ENCODE data around the gene CFAP47. TPM values are rescaled to one million over a fixed set of nuclear protein-coding genes. Genes with fewer than 3 reads are reported as not detected.
"Not testable (repeated sequence)": the region's sequence is repeated elsewhere in the genome, so short reads cannot be mapped to it uniquely, and the experiment has no call there.

The CFAP47 gene
- total and polyA plus RNA-seq, 2 of the 13 experiments (the other 11 are each of a cell fraction or from before 2014, with no cell fraction given): not detected

- H3K27me3 ChIP-seq (ENCODE audit: control insufficient read depth in 1 of 2, insufficient read depth in 2 of 2, low read length in 2 of 2): no peaks in the 10 kb centered on the region
- H3K27ac ChIP-seq (ENCODE audit: extremely low read length, insufficient read depth, low read length): no peak overlapping the region
- ATAC-seq (peak; percentile 49; the same call in 2 of the 3 replicates), DNase-seq (ENCODE audit: low spot score) (peak; percentile 46), FAIRE-seq (peak; percentile 66)
- CTCF ChIA-PET (ENCODE audit: low intra/inter-chr PET ratio, low total read pairs): interaction anchor here (1.3 kb wide), 1 partner anchor 976 kb away, joined by 7 read pairs; no protein-coding TSS in a partner anchor
- intact Hi-C loops (cut with micrococcal nuclease; ENCODE audit: unreplicated experiment) (no loop called here), in situ Hi-C loops (cut with HindIII; ENCODE audit: extremely low pct_ligation_motif_present, low pct_unique_long_range_greater_than_20kb) (loop anchor here (25.0 kb wide), 1 partner anchor 972 kb away; no protein-coding TSS in a partner anchor)
- POLR2A ChIA-PET: no interaction called here
- WGBS (ENCODE audit: low lambda C conversion rate): no CpG with 5 or more reads among the region's 9 CpGs
- no peak overlapping the region for H3K9ac ChIP-seq (ENCODE audit: insufficient read depth, low read depth, low read length)
- H3K36me3 ChIP-seq (replicated peaks in 1 of 2; ENCODE audit: control insufficient read depth in 1 of 2, insufficient read depth in 2 of 2, low read length in 2 of 2): no peaks in the 10 kb centered on the region
- no peaks in the 10 kb centered on the region for H3K9me3 ChIP-seq (ENCODE audit: low read length)
- no TSS peak for BruUV-seq (replicated peaks)
- no peaks in the 10 kb centered on the region for H4K20me1 ChIP-seq (ENCODE audit: insufficient read depth, low read length)
- TF ChIP-seq MAFK (conservative IDR thresholded peaks at IDR 0.05 in 1 of 2, IDR thresholded peaks at IDR 0.05 in 1 of 2; ENCODE audit: low read length in 2 of 2) (peak; percentile 99 to 100), DZIP1 (CRISPR knock-in tag; IDR thresholded peaks at IDR 0.05) (no peak), STAG1 (CRISPR knock-in tag; IDR thresholded peaks at IDR 0.05) (peak; percentile 76), ARNT (IDR thresholded peaks at IDR 0.05) (no peak), MAFF (IDR thresholded peaks at IDR 0.05; ENCODE audit: low read depth, low read length) (peak; percentile 99), CTCF (CRISPR knock-in tag; IDR thresholded peaks at IDR 0.05) (peak; percentile 61), NPAS2 (CRISPR knock-in tag; IDR thresholded peaks at IDR 0.05; ENCODE audit: borderline replicate concordance) (no peak), MAFG (CRISPR knock-in tag; IDR thresholded peaks at IDR 0.05) (peak; percentile 85), SMC3 (IDR thresholded peaks at IDR 0.05; ENCODE audit: low read length) (peak; percentile 23; the same call in 1 of the 2 replicates)
- H2AFZ ChIP-seq (ENCODE audit: low read length): no peak overlapping the region
- H3K4me2 ChIP-seq (ENCODE audit: low read depth, low read length): no peak overlapping the region
- no peaks in the 10 kb centered on the region for H3K4me1 ChIP-seq (ENCODE audit: insufficient read depth, low read length)
- no peak overlapping the region for H3K4me3 ChIP-seq (replicated peaks in 1 of 3; ENCODE audit: insufficient read depth in 1 of 3, low read depth in 2 of 3, low read length in 3 of 3)
- H3K79me2 ChIP-seq (ENCODE audit: insufficient read depth, low read length): no peaks in the 10 kb centered on the region
Observed at GRCh38 chrX:35890699-35891098, 28.8 kb upstream of the CFAP47 start.

- WGBS (ENCODE audit: low lambda C conversion rate): 83% methylated on average over 1 of the region's 6 CpGs
- in situ Hi-C loops (cut with HindIII; ENCODE audit: extremely low pct_ligation_motif_present, low pct_unique_long_range_greater_than_20kb); H3K4me2 ChIP-seq (ENCODE audit: low read depth, low read length); H2AFZ ChIP-seq (ENCODE audit: low read length); H3K9me3 ChIP-seq (ENCODE audit: low read length); H3K27me3 ChIP-seq (ENCODE audit: control insufficient read depth in 1 of 2, insufficient read depth in 2 of 2, low read length in 2 of 2); H3K4me3 ChIP-seq (replicated peaks in 1 of 3; ENCODE audit: insufficient read depth in 1 of 3, low read depth in 2 of 3, low read length in 3 of 3); FAIRE-seq; H4K20me1 ChIP-seq (ENCODE audit: insufficient read depth, low read length); H3K36me3 ChIP-seq (replicated peaks in 1 of 2; ENCODE audit: control insufficient read depth in 1 of 2, insufficient read depth in 2 of 2, low read length in 2 of 2); ATAC-seq; DNase-seq (ENCODE audit: low spot score); H3K4me1 ChIP-seq (ENCODE audit: insufficient read depth, low read length); H3K9ac ChIP-seq (ENCODE audit: insufficient read depth, low read depth, low read length); BruUV-seq (replicated peaks); POLR2A ChIA-PET; CTCF ChIA-PET (ENCODE audit: low intra/inter-chr PET ratio, low total read pairs); intact Hi-C loops (cut with micrococcal nuclease; ENCODE audit: unreplicated experiment); H3K27ac ChIP-seq (ENCODE audit: extremely low read length, insufficient read depth, low read length); H3K79me2 ChIP-seq (ENCODE audit: insufficient read depth, low read length): not testable (repeated sequence)
Observed at GRCh38 chrX:35986816-35987215, 67.3 kb downstream of the CFAP47 start.

Measured in HepG2 (cell line).